GM21528 (cell line): ENCODE measurements around the gene PZP.
"Not testable (repeated sequence)": the region's sequence is repeated elsewhere in the genome, so short reads cannot be mapped to it uniquely, and the experiment has no call there.

Experiments
- ATAC-seq: cut with Tn5 transposase; IDR thresholded peaks from one replicate; pipeline ENCODE4 v1.9.1; 2021; ENCODE audit warnings: mild to moderate bottlenecking, moderate library complexity; ENCODE audit not compliant: unreplicated experiment, low FRiP score

PZP gene

DNA sequence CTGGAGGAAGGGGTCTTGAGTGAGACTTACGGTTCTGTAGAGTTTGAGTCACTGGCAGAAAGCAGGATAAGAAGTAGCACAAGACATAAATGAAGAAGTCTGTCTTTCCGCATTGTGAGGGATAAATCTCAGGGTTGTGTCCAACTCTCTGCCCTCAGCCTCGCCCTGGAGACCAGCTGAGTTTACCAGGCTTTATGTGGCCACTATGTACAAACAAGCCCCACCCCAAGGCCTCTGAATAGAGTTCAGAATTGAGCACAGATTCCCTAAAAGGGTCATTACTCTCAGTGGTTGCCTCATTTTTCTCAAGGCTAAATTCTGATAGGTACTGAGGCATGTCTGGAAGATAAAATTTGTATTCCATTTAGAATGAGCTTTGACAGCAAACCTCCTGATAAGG, at the start of gene PZP:
Gene PZP, minus strand, starts transcription at position 167 of the 400 bp plus-strand sequence. Its CDS starts 54 bp downstream, at position 113.
- no peak for ATAC-seq

DNA sequence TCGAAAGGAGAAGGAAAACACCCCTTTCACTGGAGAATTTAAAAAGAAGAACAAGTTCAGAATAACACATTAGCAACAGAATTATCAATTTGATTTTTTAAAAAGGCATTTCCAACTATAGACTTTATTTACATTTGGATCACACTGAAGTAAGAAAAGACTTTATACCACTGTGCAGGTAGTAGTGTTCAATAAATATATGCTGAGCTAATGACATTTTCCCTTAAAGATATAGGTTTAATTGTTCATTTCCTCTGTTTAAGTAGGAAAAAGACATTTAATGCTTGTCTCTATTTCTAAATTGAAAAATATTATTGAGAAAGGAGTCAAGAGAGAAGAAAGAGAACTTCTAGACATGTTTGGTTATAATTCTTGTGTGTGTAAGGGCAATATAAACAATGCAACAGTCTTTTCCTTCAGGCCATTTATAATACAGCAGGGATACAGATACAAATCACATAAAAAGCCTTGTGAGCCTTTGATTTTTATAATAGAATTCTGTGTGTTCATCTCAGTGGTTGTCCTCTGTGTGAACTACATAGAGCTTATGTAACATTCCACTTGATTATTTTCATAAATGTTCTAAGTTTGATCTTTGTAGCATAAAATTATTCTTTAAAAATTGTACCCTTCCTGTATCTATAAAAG, 48.7 kb upstream of the PZP start:
- ATAC-seq, result no peak

DNA sequence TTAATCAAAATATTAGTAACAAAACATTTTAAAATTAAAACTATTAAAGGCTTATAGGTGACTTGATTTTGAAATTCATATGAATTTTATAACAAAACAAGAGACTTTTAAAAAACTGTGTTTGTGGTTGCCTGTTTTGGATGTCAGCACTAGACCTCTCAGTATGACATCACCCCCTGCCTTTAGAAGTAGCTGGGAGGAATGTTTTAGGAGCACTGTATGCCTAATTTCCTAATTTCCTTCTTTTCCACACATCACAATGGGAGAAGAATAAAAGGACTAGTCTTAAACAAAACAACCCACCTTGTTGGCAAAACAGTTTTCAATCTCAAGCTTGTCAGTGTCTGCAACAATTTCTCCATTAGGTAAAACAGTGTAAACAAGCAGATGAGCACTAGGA, 48.1 kb upstream of the PZP start:
- no peak for ATAC-seq

DNA sequence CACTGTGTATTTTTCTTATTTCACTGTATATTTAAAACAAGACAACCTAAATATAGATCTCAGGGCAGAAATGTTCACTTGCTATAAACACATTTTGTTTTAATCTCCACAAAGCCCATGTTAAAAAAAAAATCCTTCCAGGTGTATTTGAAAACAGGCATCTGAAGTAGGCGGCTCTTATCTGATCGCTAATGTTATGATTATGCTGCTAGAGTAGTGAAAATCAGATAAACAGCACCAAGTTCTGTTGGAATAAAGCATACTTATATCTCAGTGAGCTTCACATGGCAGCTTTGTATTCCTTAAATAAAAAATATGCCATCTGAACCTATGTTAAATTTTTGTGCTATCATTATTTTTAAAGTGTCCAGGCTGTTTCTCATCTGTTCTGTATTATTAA, 47.6 kb upstream of the PZP start:
- ATAC-seq, result no peak

DNA sequence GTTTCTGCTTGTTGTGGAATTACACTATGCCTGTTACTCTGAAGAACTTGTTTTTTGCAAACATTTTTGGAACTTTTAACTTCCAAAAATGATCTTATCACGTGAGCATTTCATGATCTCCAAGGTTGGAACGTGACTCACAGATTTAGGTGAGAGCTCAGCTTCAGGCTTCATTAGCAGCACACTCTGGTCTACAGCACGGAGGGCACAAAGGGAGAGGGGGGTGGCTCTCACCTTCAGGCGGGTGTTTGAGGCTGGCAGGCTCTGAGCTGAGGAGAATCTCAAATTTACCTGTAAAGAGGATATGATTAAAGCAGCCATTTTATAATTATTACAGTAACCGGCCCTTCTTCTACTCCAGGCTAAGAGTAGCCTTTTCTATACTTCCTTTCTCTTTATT, 45.3 kb upstream of the PZP start:
- no peak for ATAC-seq

DNA sequence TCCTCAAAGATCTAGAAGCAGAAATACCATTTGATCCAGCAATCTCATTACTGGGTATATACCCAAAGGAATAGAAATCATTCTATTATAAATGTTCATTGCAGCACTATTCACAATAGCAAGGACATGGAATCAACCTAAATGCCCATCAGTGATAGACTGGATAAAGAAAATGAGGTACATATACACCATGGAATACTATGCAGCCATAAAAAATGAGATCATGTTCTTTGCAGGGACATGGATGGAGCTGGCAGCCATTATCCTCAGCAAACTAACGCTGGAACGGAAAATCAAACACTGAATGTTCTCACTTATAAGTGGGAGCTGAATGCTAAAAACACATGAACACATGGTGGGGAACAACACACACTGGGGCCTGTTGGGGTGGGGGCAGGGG, 44.6 kb upstream of the PZP start:
- ATAC-seq, result not testable (repeated sequence)

DNA sequence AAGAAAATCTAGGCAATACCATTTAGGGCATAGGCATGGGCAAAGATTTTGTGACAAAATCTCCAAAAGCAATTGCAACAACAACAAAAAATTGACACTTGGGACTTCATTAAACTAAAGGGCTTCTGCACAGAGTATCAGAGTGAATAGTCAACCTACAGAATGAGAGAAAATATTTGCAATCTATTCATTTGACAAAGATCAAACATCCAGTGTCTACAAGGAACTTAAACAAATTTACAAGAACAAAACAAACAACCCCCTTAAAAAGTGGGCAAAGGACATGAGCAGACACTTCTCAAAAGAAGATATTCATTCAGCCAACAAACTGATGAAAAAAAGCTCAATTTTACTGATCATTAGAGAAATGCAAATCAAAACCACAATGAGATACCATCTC, 44.1 kb upstream of the PZP start:
- no peak for ATAC-seq

DNA sequence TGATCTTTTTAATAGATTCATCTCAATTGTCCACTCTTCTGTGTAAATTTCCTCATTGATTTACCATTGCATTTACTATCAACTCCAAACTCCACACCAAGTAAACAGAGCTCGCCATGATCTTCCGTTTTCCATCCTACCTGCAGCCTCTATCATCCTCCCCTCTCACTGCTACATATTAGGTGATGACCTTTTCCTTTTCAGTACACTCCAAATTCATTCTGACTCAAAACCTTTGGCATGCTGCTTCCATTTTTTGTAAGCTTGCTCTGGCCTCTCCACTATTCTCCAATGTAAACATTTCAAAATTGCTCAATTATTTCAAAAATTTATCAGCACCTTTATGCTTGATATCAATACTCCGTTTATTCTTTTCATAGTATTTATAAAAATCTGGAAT, 40.2 kb upstream of the PZP start:
- no peak for ATAC-seq

DNA sequence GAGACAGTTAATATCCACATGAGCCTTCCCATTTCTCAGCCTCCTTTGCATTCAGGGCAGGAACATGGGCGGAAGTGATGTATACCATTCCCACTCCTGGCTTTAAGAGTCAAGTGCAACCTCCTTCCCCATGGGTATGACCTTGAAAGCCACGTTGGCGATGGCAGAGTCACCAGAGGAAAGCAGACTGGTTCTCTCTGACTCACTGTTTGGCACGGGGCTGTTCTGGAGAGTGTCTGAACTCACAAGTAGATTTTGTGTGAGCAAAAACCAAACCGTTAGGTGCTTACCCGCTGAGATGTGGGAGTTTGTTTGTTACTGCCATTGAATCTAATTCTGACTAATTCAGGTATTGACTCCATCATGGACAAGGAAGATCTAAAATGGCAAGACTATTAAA, 36.7 kb upstream of the PZP start:
- no peak for ATAC-seq

DNA sequence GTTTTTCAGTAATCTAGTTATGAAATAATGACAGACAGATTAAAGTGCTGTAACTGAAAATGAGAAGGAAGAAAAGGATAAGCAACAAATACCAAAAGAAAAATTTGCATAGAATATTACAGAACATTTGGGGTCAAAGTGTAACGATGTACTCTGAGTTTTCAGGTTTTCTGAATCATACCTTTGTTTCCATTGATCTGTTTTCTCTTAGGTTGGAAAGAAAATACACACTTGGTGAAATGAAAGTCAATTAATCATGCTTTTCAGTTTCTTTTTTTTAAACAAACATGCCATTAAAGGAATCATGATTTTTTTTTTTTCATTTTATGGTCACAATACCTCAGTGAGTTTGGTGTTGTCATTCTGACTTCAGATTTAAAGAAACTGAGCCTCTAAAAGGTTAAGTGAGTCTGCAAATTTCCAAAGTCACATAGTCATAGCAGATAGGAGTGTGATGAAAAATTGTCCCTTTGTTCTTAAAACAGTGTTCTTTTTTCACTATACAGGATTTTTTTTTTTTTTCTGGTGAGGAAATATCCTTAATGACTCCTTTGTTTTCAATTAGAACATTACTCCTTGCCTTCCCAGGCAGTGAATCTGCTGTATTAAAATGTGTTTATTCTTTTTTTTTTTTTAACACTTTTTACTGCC, 35.9 kb upstream of the PZP start:
- no peak for ATAC-seq

DNA sequence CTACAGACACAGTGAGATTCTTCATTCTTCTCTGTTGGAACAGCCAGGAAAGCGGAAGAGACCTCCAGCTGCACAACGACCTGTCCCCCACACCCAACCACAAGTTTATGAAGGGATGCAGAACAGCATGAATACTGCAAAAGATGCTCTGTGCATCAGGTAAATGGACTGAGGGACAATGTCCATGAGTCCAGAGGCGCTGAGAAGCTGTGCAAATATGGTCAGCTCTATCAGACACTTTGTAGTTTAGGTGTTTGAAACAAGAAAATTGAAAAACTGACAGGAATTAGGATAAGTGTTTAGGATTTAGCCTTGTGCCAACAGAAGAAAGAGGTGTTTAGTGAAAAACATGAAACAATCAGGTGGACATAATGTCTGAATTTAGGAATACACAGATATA, 33.1 kb upstream of the PZP start:
- ATAC-seq, result no peak

DNA sequence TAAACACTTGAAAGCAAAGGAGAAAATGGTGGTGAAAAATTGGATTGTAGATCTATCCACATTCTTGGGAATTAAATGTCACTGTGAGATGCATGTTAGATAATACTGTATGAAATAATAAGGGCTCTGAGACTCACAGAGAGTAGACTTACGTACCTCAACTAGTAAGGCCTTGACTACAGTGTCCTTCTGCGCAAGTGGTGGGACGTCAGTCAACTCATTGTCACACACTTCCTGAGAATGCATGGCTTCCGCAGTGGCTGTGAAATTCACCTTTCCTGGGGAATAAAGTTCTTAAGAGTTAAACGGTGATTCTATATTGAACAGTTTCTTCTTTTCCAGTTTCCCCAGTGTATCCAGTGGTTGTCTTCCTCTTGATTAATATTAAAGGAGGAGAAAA, 32.6 kb upstream of the PZP start:
- no peak for ATAC-seq

DNA sequence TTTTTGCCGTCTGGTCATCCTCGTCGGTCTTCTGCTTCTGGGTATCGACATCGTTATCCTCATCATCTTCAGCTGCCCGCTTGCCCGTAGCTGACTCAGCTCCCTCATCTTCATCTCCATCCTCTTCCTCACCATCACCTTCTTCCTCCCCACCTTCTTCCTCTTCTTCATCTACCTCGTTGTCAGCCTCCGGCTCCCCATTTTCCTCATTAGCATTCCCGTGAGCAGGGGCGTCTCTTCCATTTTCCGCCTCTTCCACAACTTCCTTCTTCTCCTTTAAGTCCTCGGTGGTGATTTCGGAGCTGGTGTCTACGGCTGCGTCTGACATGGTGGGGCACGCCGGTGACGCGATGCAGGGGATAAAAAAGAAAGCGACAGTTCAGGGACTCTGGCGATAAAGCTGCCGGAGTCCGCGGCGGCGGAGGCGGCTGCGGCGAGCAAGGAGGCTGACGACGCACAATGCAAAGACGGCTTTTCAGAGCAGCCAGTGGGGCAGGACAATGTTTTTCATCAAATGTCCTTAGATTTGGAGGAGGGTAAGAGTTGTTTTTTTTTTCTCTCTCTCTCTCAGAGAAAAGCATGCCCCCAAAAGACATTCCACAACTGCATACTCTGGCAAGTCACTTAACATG, 31.9 kb upstream of the PZP start:
- not testable (repeated sequence) for ATAC-seq

DNA sequence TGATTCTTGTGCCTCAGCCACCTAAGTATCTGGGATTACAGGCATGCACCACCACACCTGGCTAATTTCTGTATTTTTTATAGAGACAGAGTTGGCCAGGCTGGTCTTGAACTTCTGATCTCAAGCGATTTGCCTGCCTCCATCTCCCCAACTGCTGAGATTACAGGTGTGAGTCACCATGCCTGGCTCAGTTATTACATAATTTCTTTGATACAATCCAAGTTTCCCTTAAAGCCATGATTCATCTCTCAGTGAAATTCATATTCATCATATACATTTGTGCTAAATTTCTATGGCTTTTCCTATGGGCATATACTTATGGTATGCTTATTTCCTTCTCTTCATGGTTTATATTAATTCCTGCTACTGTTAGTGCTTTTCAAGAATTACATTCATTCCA, 29.1 kb upstream of the PZP start:
- no peak for ATAC-seq

DNA sequence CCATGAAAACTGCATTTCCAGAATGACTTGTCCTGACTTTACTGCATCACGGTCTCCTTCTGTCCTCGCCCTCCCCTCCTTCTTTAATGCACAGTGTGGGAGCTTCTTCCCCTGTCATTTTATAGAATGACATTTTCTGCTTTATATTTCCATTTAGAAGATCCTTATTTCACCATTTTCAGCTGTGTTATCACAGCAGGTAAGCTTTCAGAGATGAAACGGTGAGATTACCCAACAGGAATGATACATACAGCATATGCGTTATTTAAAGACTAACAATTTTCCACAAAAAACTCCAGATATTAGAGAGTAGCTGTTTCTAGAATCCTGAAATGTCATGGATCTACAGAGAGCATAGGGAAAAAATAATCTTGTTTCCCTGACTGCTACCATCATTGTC, 27.3 kb upstream of the PZP start:
- ATAC-seq, result no peak

DNA sequence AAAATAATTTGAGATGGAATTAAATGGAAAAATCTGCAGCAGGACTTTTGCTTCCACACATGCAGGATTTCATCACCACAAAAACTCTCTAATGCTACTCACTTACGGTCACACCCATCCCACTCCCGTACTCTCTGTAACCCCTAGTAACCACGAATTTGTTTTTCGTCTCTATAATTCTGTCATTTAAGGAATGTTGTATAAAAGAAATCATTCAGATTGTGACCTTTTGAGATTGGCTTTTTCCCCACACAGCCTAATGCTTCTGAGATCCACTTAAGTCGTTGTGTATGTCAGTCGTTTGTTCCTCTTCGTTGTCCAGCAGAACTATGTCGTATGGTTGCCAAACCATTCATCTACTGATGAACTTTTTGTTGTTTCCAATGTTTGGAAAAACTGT, 19.8 kb upstream of the PZP start:
- ATAC-seq, result no peak

DNA sequence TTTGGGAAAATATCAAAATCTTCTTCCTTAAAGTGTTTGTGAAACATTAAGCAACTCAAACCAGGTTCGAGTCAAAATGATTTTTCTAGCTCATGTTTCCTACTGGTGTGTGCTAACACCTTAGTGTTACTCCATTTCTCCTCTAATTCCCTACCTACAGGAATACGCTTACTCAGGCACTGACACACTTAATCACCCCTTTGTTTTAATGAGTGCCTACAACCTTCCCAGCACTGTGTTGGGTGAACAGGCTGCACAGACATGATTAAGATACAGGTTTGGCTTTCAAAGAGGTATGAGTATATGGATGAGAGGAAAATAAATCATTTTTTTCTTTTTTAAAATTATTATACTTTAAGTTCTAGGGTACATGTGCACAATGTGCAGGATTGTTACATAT, 15.6 kb upstream of the PZP start:
- no peak for ATAC-seq

DNA sequence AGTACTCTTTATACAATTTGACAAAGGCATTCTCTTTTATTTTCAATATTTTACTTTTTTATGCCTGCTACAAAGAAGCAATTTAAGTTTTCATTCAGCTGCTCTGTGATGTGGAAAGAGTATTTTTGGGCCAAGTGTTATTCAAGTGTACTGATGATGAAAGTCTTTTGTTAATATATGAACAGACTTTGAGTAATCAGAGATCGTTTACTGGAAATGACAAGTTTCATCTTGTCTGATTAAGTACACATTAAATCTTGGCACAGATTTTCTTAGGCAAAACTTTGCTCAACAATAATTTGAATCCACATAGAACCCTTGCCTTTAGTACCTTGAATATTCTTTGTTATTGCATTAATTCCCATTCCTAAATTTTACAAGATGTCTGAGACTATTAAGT, 13.3 kb upstream of the PZP start:
- ATAC-seq, result no peak

DNA sequence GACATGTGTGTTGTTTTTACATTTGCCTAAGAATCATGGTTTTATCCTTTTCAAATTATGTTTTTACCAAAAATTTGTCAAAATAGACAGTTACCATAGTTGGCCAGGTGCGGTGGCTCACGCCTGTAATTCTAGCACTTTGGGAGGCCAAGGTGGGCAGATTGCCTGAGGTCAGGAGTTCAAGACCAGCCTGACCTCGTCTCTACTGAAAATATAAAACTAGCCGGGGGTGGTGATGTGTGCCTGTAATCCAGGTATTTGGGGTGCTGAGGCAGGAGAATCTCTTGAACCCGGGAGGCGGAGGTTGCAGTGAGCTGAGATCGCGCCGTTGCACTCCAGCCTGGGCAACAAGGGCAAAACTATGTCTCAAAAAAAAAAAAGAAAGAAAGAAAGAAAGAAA, 12.8 kb upstream of the PZP start:
- ATAC-seq, result not testable (repeated sequence)

DNA sequence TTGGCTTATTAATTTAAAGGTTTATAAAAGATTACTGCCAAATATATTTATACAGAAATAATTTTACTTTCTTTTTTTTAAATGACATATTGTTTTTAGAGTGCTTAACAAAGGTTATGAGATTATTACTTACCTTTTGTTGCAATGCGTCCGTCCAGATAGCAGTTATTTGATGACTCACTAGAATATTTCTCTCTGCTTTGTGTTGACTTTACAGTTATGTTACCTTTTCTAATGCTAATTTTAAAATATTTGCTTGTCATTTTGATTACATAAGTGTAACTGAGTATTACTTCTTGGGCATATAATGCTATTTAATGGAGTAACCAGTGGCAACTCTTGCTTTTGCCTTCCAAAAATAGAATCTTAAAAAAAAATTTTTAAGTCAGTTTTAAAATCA, 6.3 kb upstream of the PZP start:
- no peak for ATAC-seq

DNA sequence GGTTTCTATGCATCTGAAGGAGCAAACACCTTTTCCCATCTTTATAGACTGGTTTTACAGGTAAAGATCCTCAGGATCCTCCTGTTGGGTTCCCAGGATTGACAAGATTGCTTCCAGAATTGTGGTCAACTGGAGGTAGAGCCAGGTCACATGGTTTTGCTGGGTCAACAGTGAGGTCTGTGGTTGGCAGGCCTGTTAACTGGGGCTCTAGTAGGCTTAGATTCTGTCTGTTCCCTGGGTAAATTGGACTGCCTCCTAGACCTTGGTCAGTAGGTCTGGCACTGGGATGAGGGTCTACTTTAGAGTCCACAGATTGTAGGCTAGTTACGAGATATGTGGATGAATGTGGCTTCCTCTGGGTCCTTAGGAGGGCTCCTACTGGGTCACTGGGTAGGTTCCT, 3.5 kb upstream of the PZP start:
- ATAC-seq, result no peak

DNA sequence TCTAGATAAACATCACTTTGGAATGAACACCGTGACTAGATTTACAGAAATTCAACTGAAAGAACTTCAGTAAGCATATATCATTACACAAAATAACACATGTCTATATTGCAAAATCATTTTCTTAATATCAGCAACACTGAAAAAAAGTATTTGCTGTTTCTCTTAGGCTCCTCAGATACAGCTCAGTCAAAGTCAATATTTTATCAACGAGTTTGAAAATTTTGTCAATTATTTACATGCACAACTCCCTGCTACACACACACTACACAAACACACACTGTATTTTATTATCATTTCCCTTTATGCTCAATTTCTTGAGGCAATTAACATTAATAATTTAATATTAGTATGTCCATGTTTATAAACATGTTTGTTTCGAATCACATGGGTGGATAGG, 3.8 kb downstream of the PZP start:
- ATAC-seq, result no peak
